RKO (cell line): ENCODE data around the gene ME3.
"Not testable (repeated sequence)": the region's sequence is repeated elsewhere in the genome, so short reads cannot be mapped to it uniquely, and the experiment has no call there.

Experiments
- DNase-seq: peaks from one replicate; pipeline ENCODE4 v3.0.0-alpha.2; 2016; ENCODE audit warnings: low spot score

The ME3 gene

DNA sequence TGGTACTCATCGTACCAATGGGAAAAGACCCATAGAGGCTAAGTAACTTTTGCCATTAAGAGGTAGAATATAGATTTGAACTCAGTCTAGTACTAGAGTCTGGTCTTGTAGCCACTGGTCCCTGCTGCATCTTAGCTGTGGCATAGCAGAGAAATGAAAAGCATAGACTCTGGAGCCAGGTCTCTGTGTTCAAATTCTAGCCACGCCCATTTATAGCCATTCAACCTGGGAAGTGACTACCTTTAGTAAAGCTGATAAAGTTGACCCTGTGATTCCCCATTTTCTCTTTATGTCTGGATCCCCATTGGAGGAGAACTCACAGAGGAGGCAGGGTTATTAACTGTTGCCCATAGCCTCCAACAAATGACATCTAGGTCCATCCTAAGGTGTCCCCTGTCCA, 113.6 kb downstream of the ME3 start:
- no peak for DNase-seq

DNA sequence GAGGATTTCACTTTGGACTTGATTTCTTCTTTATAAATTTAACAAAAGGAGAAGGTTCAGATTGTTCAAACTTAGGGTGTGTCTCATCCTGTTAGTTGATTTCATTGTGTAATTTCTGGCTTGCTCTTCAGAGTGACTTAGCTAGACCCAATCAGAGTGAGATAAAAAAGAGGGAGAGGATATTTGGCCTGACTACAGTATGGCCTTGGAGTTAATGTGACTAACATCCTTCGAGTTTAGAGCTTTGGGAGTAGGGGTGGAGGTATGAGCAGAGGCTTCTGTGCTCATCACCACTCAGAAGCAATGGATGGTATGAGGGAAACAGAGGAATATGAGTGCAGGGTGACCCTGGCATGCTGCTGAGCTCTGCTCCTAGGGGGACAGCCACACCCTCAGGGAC, 114.2 kb downstream of the ME3 start:
- no peak for DNase-seq

DNA sequence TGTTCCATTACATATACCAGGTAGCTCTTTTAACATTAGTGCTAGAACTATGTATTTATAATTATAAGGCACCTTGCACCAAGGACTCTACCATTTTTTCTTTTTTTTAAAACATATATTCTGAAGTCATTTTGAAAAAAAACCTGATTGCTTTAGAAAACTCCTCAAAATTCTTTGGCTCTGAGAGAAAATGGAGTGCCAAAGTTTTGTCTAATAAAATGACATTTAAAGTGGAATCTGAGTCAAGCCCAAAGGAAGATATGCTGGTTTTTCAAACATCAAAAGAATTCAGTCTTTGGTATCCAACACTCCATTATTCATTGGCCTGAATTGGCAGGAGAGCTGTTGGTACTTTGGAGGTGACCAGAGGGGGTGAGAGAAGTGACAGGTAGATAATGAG, 116.5 kb downstream of the ME3 start:
- no peak for DNase-seq

DNA sequence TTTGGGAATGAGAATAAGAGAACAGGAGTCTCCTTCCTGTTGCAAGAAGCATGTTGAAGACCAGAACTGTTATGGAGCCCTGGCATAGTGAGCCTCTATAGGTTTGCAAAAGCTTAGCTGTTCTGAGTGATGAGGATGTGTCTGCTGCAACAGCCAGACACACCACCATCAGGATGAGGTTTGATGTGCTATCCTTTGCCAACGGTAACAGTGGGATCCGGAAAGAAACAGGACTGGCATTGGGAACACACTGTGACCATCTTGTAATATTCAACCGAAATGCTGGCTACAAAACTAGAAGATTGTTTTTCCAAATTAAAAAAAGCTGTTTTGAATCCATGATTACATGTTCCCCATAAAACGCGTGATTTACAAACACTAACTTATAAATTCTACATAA, 117.0 kb downstream of the ME3 start:
- DNase-seq, result no peak

DNA sequence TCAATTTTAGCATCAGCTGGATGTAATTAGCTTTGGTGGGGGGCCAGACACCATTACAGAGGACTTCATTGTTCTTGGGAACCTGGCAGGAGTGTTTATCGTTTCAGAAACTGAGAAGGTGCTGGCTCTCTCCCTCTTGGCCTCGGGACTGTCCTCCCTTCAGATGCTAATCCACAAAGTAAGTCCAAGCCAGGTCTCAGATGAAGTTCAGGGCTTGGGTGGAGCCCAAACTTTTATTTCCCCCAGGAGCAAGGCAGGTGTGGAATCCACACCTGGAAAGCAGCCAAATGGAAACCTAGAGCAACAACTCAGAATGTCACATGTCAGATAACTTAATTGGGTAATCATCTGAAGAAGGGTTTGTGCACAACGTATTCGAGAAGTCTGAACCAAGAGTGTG, 119.2 kb downstream of the ME3 start:
- DNase-seq, result no peak

DNA sequence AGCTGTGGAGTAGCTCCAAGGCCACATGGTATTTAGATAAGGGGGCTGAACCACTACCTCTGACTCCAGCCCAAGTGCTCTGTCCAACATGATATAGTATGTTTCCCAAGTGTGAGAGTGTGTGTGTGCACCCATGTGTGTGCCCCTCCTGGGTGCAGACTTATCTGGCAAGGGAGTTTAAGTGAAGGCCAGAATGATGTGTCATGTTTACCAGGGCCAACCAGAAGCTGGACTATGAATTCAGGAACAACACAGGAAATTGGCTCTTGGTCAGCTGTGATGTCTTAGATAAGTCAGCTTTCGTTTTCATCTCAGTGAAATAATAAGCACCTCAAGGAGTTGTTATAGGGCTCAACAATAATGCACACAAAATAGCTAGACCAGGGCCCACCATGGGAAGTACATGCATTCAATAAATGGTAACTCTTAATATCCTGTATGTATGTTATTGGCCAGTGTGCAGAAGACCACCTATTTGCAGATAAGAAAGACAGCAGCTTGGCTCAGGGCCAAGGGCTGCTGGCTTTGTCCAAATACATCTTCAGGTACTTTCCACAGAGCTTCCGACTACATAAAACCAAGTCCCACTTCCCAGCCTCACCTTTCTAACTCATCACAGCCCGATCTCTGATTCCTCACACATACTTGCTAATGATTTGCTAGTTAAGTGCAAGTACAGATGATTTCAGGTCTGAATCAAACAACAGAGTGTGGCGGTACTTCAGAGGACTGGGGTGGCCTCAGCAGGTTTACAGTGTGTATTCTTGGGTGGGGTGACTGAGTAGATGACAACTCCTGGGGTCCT, 120.9 kb downstream of the ME3 start:
- DNase-seq, result peak; percentile 57

DNA sequence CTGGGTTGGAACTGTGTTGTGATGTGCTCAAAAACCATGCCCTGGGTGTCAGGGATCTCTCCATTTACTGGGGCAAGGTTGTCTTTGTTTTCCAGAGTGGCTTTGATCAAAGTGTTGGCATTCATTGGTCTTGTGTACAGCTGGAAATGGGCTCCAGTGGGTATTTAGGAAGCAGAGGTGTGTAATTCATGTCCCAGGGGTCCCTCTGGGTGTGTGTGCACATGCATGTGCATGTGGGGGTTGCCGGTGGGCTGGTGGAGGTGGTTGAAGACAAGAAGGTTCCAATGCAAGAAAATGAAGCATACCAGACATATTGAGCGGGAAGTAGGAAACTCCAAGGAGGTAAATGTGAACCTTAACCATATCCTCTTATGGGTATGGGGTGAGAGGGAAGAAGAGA, 121.7 kb downstream of the ME3 start:
- DNase-seq, result no peak

DNA sequence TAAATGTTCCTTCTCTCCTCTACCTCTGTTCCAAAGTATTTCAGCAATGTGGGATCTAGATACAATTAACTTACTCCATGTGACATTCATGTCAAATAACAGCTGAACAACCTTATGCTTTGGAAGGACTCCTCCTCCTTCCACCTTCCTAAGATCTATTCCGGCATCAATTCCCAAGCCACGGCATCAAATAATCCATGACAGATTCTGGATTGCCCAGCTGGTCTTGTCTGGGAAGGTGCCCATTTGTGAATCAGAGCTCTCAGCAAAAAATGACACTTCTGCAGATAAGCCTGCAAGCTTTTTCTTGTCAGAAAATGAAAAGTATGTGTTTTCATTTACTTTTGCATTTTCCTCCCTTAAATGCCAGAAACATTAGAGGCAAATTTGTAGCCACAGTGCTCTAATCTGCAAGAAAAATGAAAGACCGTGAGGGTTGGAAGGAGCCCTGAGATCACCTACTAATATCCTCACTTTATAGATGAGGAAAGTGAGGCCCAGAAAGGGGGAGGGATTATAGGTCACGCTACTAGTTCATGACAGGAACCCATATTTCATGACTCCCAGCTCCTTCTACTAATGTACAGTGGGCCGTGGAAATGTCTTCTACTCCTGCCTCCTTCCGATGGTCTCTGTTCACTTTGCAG, 124.0 kb downstream of the ME3 start:
- no peak for DNase-seq

DNA sequence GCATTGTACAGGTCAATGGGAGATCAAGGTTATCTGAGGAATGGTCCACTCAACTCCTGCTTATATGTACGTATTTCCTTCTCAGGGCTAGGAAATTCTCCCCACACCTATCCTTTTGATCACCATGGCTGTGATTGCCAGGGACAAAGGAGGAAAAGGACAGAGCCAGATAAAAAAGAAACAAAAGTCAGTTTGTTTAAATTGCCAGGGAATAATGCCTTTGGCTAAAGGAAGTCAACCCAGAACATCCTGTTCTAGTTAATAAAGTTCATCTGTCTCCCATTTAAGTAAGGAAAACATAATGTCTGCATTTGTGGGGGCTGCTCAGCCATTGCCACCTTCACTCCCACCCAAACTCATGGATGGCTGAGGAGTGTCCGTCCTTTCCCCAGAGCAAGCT, 124.7 kb downstream of the ME3 start:
- DNase-seq, result no peak

DNA sequence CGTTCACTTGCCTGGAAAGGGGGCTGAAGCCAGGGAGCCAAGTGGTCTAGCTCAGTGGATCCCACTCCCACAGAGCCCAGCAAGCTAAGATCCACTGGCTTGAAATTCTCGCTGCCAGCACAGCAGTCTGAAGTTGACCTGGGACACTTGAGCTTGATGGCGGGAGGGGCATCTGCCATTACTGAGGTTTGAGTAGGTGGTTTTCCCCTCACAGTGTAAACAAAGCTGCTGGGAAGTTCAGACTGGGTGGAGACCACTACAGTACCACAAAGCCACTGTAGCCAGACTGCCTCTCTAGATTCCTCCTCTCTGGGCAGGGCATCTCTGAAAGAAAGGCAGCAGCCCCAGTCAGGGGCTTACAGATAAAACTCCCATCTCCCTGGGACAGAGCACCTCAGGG, 131.1 kb downstream of the ME3 start:
- not testable (repeated sequence) for DNase-seq

DNA sequence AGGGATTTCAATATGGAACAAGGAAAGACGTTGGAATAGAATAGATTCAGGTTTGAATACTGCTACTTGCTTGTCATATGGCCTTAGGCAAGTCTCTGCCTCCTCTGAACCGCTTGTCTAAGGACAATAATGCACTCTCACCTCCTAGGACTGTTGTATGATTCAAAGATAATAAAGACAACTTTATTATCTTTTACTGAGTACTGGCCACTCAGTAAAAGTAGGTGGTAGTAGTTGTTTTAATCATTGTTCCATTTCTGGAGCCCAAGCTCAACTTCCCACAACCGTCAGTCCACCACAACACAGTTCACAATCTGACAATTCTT, 134.2 kb downstream of the ME3 start:
- no peak for DNase-seq

DNA sequence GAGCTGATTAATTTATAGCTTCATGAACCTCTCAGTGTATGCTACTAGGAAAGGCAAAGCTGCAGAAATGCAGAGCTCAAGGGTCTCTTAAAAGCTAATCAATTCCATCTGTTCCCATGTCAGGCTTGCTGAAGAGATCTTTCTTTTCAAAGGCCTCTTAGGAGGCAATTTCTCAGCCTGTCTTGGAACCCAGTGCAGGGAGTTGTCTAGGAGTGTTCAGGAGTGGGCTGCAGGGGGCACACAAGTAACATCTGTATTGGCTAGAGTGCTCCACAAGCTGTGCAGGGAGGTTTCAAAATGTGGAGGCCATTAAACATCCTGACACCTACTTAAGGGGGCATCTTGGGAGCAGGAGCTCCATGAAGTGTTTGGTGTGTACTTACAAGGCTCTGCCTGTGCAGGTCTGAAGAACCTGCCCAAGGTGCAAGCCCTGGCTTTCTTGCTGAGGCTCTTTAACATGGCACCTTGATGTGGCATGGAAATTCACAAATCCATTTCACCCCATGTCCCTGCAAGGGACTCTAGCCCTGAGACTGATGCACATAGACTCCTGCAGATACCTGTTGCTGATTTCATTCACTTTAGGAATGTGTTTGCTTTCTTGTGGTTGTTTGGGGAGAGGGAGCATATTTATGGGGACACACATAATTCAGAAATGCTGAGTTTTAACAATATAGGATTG, 134.7 kb downstream of the ME3 start:
- no peak for DNase-seq

DNA sequence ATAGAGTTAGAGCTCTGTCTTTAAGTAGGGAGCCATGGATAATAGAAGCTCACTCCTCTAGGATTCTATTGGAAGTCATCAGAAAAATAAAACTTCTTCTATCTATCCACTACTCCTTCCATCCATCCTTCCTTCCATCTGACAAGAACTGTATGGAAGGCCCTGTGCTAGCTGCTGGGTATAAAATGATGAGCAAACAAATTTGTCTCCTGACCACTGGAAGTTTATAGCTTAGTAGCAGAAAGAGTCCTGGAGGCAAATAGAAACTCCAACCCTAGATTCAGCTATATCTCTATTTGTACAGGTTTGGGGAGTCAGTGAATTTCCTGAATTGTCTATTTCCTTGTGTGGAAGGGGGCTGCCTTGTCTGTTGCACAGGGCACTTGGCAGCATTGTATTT, 136.6 kb downstream of the ME3 start:
- no peak for DNase-seq

DNA sequence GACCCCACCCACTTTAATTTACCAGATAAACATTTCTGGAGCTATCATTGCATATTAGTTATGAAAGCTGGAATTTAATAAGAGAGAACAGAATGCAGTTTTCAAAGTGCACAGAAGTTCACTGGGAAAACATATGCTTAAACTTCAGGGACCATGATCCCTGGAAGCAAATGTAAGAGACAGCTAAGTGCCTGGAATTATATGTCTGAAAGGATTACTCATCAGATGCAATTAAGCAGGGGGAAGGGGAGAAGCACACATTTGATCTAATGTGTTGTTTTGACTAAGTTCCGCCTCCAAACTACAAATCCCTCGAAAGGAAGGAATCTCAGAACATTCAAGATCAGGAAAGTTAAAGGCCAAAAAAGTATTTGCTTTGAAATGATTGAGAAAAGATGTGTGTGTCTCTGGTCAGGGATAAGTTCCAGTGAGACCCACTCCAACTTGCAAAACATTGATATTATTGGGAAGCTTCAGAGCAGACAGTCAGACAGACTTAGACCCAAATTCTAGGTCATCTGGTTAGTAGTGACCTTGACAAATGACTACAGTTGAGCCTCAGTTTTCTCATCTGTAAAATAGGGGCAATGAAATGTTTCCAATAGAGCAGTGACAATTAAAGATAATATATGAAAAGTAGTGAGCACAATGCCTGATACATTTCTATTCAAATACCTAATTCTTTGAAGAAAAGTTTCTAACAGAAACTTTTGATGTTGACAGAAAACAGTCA, 147.6 kb downstream of the ME3 start:
- peak; percentile 28 for DNase-seq

DNA sequence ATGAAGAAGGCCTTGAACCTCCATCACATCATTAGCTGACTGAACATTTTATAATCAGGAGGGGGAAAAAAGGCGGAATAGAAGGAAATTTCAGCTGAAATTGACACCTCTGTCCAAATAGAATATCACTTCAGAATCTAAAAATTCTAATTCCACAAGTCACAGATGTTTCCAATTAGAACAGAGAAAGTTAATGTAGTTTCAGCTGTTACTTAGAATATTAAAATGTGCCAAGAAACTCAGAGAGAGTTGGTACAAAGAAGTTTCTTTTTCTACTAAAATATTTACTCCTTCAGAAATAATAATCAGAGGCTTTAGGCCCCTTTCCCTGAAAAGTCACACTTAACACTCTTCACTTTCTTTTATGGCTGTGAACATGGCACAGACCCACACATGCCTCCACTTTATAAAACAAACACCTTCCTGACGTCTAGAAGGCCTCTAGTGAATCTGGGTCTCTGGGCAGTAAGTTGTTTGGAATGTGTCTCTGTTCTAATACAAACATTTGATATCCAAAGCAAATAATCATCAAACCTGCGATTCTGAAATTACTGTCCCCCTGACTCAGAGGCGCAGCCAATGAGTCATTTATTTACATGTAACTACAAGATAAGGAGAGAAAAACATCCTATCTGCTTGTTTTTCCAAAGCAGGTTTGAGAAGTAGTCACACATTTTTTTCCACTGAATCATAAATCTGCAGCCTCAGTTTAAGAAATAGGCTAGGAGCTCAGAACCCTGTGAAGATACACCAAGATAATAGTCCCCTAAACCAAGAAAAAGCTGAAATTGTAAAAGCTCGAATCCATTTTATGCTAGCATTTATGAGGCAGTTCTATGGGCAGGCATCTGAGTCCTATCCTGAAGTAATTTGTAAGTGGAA, 148.4 kb downstream of the ME3 start:
- peak; percentile 79 for DNase-seq

DNA sequence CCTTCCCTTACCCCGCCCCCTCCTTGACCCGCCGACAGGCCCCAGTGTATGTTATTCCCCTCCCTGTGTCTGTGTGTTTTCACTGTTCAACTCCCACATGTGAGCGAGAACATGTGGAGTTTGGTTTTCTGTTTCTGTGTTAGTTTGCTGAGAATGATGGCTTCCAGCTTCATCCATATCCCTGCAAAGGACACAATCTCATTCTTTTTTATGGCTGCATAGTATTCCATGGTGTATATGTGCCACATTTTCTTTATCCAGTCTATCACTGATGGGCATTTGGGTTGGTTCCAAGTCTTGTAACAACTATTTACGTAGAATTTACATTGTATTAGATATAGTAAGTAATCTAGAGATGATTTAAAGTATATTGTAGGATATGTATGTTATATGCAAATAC, 149.9 kb downstream of the ME3 start:
- DNase-seq, result not testable (repeated sequence)

DNA sequence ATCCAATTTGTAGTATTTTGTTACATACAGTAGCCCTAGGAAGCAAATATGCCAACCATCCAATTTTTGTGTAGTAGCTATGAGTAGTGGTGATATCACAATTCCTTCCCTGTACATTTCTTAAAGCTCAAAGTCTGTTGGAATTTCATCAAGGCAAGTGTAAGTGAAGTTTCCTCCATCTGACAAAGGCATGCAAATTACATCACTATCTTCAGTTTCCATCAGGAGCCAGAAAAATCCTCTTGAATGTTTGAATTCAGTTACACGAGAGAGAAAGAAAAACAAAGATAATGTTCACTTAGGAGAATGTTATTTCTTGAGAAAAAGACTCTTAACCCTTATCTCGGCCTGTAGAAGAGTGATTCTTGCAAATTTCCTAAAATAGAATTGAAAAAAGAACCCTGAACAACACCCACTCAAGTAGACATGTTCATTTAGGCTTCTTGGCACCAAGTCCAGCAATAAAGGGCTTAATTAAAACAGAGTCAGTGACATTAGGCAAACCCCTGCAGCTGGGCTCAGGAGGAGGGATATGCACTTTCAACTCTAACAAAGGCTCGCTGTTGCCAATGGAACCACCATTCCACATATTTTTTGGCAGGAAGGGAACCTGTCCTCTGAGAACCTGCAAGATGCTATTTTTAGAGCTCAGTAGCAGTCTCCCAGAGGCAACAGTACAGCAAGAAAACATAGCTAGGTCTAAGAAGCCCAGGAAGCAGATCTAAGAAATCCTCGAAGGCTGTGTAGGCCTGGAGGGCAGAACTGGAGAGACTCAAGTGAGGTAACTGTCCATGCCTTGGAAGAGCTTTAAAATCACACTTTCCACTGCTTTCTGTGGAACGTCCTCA, 153.1 kb downstream of the ME3 start:
- DNase-seq, result no peak

DNA sequence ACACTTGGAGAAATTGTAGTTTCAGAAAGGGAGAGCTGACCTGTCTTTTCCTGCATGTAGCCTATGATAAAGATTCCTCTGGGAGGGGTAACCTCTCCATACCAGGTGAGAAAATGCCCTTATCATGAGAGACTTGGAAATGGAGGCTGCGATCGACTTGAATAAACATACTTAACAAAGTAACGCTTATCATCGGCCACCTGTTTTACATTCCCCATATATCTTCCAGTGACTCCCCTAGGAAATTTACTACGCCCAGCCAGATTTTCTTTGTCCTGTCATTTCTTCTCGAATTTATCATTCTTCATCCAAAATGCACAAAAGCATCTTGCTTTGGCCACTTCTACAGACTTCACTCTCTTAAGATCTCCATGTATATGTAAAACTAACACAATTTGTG, 154.2 kb downstream of the ME3 start:
- no peak for DNase-seq

DNA sequence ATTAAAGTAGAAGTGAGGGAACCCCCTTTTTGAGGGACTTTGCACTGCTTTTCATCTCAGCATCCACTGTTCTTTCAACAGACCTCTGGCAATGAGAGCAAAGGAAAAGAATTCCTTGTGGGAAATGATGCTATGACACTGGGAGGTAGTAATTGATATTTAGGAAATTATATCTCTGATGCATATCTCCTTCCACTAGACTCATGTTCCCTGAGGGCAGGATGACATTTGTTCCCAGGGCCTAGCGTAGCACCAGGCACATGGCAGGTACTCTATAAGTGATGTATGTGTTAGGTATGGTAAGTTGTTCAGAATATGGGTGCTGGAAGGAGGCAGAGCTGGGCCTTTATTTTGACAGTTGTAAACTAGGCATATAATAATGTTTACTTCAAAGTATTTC, 154.9 kb downstream of the ME3 start:
- no peak for DNase-seq

DNA sequence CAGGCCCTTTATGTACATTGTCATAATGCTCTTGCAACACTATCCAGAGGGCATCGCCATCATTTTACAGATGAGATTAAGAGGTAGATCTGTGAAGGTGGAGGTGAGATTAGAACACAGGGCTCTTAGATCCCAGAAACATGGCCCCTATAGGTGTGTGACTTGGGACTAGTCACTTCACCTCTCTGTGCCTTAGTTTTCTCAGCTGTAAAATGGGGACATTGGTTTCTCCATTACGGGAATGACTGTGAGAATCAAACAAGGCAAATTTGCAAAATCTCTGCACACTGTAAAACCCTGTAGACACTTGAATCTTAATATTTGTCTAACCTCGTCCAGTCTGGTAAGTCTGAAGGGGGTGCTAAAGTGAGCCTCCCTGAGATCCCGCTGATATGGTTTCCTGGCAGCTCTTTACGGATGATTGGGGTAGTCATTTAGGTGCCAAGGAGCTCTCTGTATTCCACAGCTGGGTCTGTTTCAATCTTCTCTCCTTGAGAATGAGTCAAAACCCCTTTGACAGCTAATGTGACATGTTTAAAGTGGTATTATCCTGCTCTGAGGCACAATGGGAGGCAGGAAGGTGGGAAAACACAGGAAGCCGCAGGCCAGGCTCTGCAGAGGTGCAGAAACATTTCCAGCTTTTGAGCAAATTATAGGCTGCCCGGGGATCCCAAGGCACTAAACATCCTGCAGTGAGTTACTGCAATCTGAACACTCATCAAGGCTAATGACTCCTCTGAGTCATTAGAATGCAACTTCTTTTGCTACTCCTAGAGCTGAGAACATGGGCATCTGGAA, 156.9 kb downstream of the ME3 start:
- DNase-seq, result peak; percentile 76
